Fibroblast of peridontal ligament (primary cell): ENCODE measurements around the gene SLC35G4.
"Not testable (repeated sequence)": the region's sequence is repeated elsewhere in the genome, so short reads cannot be mapped to it uniquely, and the experiment has no call there.

Source experiments
- DNase-seq: peaks from one replicate; pipeline ENCODE4 v3.0.0-alpha.2; 2010; ENCODE audit errors: extremely low read depth

SLC35G4 gene

GRCh38 chr18:11613611-11614010, 4.2 kb downstream of the SLC35G4 start:
- DNase-seq = not testable (repeated sequence)

- DNase-seq = not testable (repeated sequence)
Measured at GRCh38 chr18:11614042-11614441, 4.6 kb downstream of the SLC35G4 start.

GRCh38 chr18:11614981-11615380, 5.6 kb downstream of the SLC35G4 start:
- not testable (repeated sequence) for DNase-seq

GRCh38 chr18:11647310-11647709, 37.9 kb downstream of the SLC35G4 start:
- DNase-seq = not testable (repeated sequence)

- not testable (repeated sequence) for DNase-seq
Measured at GRCh38 chr18:11647804-11648203, 38.4 kb downstream of the SLC35G4 start.

GRCh38 chr18:11649839-11650238, 40.4 kb downstream of the SLC35G4 start:
- no peak for DNase-seq

- DNase-seq = no peak
Measured at GRCh38 chr18:11651899-11652298, 42.5 kb downstream of the SLC35G4 start.

GRCh38 chr18:11653521-11653920, 44.1 kb downstream of the SLC35G4 start:
- DNase-seq = no peak

GRCh38 chr18:11654736-11655605, 45.6 kb downstream of the SLC35G4 start:
- DNase-seq = peak; percentile 9

- DNase-seq = no peak
Measured at GRCh38 chr18:11655606-11655932, 46.2 kb downstream of the SLC35G4 start.

- no peak for DNase-seq
Measured at GRCh38 chr18:11657152-11657551, 47.8 kb downstream of the SLC35G4 start.

- no peak for DNase-seq
Measured at GRCh38 chr18:11657554-11657953, 48.2 kb downstream of the SLC35G4 start.

- no peak for DNase-seq
Measured at GRCh38 chr18:11658019-11658418, 48.6 kb downstream of the SLC35G4 start.

- DNase-seq = no peak
Measured at GRCh38 chr18:11658989-11659388, 49.6 kb downstream of the SLC35G4 start.
